A172 (cell line): ENCODE results near the gene ITIH3. TPM values are rescaled to one million over a fixed set of nuclear protein-coding genes. Genes with fewer than 3 reads are reported as not detected.
A peak's percentile ranks its signal among the peaks of the same experiment; 100 is the strongest.
"Not testable (repeated sequence)": the region's sequence is repeated elsewhere in the genome, so short reads cannot be mapped to it uniquely, and the experiment has no call there.

ENCODE experiments used
- DNase-seq: peaks from one replicate; pipeline ENCODE4 v3.0.0-alpha.2; 2015; ENCODE audit warnings: low spot score
- total RNA-seq: library from RNA; depleted of rRNA; stranded (reverse); fragments of >200 nt; shearing (Covaris generic); gene quantifications from 2 replicates; pipeline ENCODE4 v1.2.3, GENCODE V29; 2014; rRNA removed

ITIH3 gene
- 2.2 and 3.1 TPM in 2 replicates for total RNA-seq

DNA sequence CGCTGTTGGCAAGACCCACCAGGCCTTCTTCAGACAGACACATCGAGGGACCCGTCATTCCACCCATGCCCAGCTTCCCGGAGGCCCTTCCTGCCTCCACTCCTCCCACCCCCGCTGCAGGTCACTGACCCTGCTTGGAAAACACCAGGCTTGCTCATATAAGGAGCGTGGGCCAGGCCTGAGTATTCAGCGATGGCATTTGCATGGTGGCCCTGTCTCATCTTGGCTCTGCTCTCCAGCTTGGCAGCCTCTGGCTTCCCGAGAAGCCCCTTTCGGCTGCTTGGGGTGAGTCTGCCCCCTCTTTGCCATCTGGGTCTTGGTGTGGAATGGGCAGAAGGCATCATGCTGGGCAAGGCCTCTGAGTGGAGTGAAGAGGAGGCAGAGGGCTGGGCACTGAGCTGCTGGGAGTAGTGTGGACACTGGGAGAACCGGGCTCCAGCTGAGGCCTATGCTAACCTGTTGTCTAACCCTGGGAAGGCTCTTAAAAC is at the start of gene ITIH3:
Gene ITIH3, plus strand, starts transcription at position 185 of the 488 bp plus-strand sequence. Its CDS starts 8 bp downstream, at position 193.
- no peak for DNase-seq

DNA sequence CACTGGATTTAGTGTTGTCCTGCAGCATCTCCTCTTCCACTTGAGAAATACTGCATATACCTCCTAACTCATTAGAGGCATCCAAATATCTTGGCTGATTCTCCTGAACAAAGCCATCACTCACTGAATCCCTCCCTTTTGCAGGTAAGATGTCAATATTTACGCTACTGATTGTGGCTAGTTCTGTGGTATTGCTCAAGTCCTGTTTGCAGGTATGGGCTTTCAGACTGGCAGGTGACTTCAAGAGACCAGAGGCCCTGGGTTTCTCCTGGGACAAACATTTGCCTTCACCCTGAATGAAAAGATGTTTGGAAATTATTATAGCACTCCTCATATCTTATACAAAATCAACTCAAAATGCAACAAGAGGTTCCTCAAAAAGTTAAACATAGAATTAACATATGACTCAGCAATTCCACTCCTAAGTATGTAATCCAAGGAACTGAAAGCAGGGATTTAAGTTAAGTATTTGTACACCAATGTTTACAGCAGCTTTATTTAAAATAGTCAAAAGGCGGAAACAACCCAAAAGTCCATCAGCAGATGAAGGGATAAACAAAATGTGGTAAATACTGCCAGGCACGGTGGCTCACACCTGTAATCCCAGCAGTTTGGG is 42.4 kb upstream of the ITIH3 start:
- DNase-seq: no peak

- DNase-seq: no peak
These were observed 40.2 kb upstream of the ITIH3 start for GRCh38 chr3:52754373-52754772.

DNA sequence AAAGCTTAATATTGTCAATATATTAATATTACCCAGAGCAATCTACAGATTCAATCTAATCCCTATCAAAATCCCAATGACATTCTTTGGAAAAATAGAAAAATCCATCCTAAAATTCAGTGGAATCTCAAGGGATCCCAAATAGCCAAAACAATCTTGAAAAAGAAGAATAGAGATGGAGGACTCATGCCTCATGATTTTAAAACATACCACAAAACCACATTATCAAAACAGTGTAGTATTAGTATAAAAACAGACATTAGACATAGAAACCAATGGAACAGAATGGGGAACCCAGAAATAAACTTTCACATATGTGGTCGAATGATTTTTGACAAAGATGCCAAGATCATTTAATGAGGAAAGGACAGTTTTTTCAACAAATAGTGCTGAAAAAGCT is 38.5 kb upstream of the ITIH3 start:
- no peak for DNase-seq

DNA sequence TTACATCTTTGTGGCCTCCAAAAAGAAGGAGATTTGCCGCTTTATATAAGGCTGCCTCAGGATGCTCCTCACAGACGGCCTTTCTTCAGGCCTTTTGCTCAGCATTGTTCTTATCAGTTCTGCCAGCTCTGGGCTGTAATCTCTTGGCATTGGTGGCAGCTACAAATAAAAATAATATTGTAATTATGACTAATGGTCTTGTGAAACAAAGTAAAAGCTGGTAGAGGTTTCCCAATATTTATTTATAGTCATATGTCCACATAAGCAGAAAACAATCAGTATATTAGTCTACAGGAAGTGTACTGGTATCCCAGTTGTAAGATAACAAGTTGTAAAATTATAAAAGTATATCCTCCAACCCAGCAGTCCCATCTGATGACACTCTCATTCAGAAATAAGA is 31.1 kb upstream of the ITIH3 start:
- DNase-seq: no peak

- no peak for DNase-seq
These were observed 24.7 kb upstream of the ITIH3 start for GRCh38 chr3:52769786-52770455.

DNA sequence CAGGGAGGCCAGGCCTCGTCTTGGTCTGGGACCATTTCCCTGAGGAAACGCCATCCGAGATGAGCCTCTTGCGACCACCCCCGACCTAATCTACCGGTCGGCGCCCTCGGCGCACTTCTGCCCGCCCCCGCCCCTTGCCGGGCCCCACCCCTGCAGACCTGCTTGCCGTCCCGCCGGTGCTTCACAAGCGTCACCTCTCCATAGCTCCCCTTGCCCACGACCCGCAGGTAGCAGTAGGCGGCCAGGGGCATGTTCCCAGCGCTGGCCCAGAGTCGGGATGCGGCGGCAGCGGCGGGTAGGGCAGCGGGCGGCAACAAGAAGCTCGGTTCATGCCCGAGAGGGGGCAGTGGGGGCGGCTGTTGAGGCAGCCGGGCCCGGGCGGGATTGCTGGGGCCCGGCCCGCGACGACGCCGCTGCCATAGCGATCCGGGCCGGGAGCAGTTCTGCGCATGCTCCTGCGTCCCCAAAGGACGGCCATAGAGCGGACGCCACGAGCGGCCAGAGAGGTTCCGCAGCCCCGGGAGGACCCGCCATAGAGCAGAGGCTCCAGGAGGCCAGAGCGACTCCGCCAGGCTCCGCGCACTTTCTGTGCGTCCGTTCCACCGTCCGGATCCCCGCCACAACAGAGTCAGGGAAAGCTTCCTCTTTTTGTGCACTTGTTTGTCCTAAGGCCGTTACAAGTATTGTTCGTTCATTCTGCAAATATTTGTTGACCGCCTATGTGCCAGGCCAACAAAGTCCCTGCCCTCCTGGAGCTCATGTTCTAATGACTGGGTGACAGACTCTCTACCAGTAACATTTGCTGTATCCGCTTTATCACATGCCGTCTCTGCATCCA is 23.9 kb upstream of the ITIH3 start, which contains the start of gene NEK4:
Gene NEK4, minus strand, starts transcription at position 445 of the 838 bp plus-strand sequence. Its CDS starts 194 bp downstream, at position 251.
- DNase-seq: peak; percentile 84

DNA sequence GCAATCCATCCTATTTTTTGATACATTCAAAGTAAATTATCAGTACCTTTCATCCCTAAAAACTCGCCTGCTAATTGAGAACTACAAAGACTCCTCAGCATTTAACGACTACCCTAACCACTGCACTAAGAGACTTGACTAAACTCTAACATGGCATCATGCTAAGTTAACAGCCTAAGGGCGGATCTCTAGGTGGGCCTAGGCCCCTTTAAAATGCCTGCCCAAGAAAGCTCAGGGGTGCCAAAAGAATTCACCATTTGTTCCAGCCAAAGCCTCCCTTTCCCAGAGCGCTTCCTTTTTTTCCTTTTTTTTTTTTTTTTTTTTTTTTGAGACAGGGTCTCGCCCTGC is 23.3 kb upstream of the ITIH3 start:
- DNase-seq: no peak

GRCh38 chr3:52771702-52772101 is 22.9 kb upstream of the ITIH3 start:
- DNase-seq: no peak

DNA sequence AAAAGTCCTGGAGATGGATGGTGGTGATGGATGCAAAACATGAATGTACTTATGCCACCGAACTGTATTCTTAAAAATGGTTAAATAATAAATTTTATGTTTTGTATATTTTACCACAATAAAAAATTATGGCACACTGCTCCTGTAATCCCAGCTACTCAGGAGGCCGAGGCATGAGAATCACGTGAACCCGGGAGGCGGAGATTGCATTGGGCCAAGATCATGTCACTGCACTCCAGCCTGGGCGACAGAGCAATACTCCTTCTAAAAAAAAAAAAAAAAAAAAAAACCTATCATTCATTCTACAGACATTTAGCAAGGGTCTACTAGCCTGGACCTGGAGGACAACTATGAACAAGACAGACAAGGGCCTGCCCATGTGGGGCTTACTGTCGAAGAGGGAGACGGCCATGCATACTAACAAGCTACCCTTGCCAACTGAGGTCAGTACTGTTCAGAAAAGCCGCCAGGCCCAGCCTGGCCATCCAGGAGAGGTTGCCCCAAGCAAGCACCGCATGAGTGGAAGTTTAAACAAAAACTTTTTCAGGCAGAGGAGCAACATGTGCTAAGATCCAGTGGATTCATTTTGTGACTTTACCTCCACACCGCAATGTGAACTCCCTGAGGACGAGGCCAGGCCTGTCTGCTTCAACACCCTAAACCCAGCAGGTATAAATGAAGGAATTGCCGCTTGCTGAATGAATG is 21.1 kb upstream of the ITIH3 start:
- no peak for DNase-seq

GRCh38 chr3:52774066-52774713 is 20.4 kb upstream of the ITIH3 start:
- DNase-seq: no peak

DNA sequence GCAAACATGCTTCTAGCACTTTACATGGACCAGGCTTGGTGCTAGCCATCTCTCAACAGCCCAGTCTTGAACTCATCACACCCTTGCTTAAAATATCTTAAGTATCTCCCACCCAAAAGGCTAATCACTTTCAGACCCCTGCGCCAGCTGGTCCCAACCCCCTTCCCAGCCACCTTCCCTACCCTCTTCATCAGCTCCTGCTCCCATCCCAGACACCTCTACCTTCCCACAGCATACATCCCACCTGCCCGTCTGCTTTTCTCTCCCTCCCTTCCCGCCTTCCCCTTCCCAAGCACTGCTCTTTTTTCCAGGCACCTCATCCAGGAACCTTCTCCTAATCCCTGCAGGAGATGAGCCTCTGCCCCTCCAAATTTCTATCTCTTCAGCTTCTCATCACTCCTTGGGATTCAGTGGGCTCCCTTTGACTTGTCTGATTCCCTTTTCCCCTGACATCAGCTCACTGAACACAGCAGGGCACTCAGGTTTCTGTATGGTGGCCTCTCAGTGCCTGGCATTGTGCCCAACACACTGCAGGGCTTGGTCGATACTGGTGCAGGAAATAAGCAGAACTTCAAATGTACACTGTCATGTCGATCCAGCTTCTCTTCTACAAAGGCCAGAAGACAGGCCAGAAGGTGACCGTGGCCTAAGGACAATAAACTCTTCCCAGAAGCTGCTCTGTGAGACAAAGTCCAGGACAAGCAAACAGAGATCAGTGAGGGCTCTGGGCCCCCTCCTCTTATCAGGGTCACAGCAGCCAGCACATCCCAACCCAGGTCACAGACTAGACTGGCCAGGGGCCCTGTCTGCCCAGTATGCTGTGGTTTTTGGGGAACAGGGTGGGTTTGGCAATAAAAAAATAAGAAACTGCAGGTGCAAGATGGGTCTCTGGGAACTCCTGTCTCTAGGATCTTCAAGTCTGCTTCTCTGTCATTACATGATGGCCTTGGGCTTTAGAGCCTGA is 19.4 kb upstream of the ITIH3 start:
- DNase-seq: no peak

- DNase-seq: no peak
These were observed 18.7 kb upstream of the ITIH3 start for GRCh38 chr3:52775877-52776276.

DNA sequence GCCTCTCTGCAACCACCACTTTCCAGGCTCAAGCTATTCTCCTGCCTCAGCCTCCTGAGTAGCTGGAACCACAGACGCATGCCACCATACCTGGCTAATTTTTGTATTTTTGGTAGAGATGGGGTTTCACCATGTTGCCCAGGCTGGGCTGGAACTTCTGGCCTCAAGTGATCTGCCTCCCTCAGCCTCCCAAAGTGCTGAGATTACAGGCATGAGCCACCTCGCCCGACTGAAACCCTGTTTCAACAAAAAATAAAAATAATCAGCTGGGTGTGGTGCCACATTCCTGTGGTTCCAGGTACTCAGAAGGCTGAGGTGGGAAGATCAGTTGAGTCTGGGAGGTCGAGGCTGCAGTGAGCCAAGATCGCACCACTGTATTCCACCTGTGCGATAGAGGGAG is 18.1 kb upstream of the ITIH3 start:
- DNase-seq: not testable (repeated sequence)

GRCh38 chr3:52777127-52777958 is 17.3 kb upstream of the ITIH3 start, which contains the start of gene ITIH1:
ITIH1 (plus strand) TSS chr3:52777599; CDS start chr3:52777616, 17 bp downstream.
- DNase-seq: no peak

DNA sequence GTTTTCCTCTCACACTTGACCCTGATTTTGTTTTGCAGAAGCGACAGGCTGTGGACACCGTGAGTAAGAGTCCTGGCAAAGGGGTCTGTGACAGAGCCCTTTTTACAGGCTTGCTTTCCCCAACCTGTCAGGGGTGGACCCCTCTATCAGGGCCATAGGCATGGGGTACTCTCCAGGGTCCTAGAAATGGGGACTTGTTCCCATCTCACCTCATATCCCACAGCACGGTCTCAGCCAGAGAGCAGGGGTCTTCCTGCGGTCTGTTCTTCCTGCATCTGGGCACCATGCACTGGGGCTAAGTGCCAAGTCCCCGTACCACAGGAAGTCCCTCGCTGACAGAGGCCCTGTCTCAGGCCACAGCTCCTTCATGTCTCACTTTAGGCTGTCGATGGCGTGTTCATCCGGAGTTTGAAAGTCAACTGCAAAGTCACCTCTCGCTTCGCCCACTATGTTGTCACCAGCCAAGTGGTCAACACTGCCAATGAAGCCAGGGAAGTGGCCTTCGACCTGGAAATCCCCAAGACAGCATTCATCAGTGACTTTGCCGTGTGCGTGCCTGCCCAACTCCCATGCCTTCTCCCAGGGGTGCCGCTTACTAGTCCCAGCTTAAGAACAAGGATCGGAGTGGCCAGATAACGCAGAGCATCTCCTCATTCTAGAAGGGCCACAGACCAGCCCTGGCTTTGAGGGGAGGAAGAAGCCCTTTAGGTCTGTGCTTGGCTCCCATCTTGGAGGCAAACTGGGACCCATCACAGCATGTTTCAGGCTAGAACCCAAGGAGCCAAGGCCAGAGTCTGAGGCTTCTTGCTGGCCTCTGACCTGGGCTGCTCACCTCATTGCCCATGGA is 16.4 kb upstream of the ITIH3 start:
- no peak for DNase-seq

DNA sequence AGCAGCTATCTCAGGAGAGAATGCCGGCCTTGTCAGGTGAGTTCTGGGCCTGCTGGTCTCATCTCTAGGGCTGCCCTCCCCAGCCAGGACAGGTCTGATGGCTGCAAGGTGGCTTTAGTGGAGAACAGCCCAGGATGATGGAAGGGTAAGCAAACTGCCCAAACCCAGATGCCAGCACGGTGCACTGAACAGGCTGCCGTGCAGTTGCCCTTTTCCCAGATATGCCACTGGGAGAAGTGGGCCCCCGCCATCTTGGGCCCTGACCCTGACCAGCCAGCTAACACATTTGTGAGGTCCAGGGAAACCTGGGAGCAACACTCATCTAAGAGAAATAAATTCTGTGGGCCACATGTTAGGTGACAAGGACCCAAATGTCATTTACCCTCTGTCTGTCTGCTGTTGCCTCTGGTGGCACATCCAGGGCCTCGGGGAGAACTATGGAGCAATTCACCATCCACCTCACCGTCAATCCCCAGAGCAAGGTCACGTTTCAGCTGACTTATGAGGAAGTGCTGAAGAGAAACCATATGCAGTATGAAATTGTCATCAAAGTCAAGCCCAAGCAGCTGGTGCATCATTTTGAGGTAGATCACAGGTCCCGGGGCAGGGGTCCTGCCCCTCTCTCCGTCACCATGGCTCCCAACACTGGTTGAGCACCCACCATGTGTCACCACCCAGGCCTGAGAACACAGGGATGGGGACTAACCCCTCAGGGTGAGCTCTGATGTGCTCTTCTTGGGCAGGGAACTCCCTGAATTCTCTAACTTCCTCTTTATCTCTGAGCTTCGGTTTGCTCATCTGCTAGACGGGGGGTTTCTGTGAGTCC is 15.4 kb upstream of the ITIH3 start:
- DNase-seq: no peak
